HT1080 (cell line): Measurements from ENCODE around the gene LCNL1. TPM values are rescaled to one million over a fixed set of nuclear protein-coding genes. Genes with fewer than 3 reads are reported as not detected.

Experiments
- DNase-seq: peaks from one replicate; pipeline ENCODE4 v3.0.0-alpha.2; 2015; ENCODE audit warnings: low read depth
- total RNA-seq: library from RNA; depleted of rRNA; stranded (reverse); fragments of >200 nt; shearing (Covaris generic); gene quantifications from 2 replicates; pipeline ENCODE4 v1.2.3, GENCODE V29; 2014

The LCNL1 gene
- total RNA-seq, 1 experiment from 2014 or later: not detected

- no peak for DNase-seq
These were observed 27.3 kb downstream of the LCNL1 start for GRCh38 chr9:137009938-137010732.

GRCh38 chr9:137011156-137011555 lies 28.4 kb downstream of the LCNL1 start:
- DNase-seq: no peak

- no peak for DNase-seq
These were observed 29.3 kb downstream of the LCNL1 start for GRCh38 chr9:137011907-137012675.

- DNase-seq: no peak
These were observed 30.1 kb downstream of the LCNL1 start for GRCh38 chr9:137012694-137013570.

GRCh38 chr9:137013571-137013940 lies 30.8 kb downstream of the LCNL1 start:
- DNase-seq: no peak

- no peak for DNase-seq
These were observed 31.4 kb downstream of the LCNL1 start for GRCh38 chr9:137014166-137014565.

GRCh38 chr9:137014776-137015539 lies 32.2 kb downstream of the LCNL1 start:
- DNase-seq: no peak

GRCh38 chr9:137015540-137015930 lies 32.7 kb downstream of the LCNL1 start:
- DNase-seq: no peak

GRCh38 chr9:137015976-137016375 lies 33.2 kb downstream of the LCNL1 start:
- DNase-seq: no peak

GRCh38 chr9:137016436-137016835 lies 33.6 kb downstream of the LCNL1 start:
- DNase-seq: no peak

GRCh38 chr9:137017071-137017470 lies 34.3 kb downstream of the LCNL1 start:
- DNase-seq: no peak

GRCh38 chr9:137017791-137018497 lies 35.2 kb downstream of the LCNL1 start:
- no peak for DNase-seq

GRCh38 chr9:137018761-137019559 lies 36.2 kb downstream of the LCNL1 start:
- no peak for DNase-seq

GRCh38 chr9:137019891-137020683 lies 37.3 kb downstream of the LCNL1 start:
- DNase-seq: no peak

- DNase-seq: no peak
These were observed 38.2 kb downstream of the LCNL1 start for GRCh38 chr9:137020771-137021567.

GRCh38 chr9:137021568-137021978 lies 38.8 kb downstream of the LCNL1 start:
- DNase-seq: no peak

- DNase-seq: peak; percentile 75
These were observed 39.3 kb downstream of the LCNL1 start for GRCh38 chr9:137021979-137022661.
